ENCODE measurements around the gene B4GALT1. TPM values are rescaled to one million over a fixed set of nuclear protein-coding genes. Genes with fewer than 3 reads are reported as not detected.

Gene B4GALT1
- total RNA-seq, 1 donor from 2014 or later = 60.2 TPM

DNA sequence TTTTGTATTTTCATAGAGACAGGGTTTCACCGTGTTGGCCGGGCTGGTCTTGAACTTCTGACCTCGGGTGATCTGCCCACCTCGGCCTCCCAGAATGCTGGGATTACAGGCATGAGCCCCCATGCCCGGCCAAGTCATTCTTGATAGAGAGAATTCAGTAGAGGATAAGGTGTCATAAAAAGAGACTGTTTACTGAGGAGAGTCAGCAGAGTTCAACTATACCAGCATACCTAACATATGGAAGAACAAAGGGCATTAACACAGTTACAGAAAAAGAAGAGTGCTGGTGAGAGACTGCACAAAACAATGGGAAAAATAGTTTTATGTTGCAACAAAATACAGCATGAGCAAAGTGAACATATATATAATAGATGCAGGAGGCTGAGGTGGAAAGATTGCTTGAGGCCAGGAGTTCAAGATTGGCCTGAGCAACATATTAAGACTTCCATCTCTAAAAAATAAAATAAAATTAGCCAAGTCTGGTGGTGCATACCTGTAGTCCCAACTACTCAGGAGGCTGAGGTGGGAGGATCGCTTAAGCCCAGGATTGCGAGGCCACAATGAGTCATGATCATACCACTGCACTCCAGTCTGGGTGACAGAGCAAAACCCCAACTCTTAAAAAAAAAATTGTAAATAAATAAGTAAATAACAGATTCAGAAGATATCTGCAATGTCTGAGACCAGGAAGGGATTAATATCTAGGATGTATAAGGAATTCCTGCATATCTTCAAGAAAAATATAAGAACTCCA is 19.5 kb downstream of the B4GALT1 start:
- H3K4me3 Mint-ChIP-seq (ENCODE audit: unreplicated experiment) = no peak overlapping the region
- TF ChIP-seq, protein P1, sequence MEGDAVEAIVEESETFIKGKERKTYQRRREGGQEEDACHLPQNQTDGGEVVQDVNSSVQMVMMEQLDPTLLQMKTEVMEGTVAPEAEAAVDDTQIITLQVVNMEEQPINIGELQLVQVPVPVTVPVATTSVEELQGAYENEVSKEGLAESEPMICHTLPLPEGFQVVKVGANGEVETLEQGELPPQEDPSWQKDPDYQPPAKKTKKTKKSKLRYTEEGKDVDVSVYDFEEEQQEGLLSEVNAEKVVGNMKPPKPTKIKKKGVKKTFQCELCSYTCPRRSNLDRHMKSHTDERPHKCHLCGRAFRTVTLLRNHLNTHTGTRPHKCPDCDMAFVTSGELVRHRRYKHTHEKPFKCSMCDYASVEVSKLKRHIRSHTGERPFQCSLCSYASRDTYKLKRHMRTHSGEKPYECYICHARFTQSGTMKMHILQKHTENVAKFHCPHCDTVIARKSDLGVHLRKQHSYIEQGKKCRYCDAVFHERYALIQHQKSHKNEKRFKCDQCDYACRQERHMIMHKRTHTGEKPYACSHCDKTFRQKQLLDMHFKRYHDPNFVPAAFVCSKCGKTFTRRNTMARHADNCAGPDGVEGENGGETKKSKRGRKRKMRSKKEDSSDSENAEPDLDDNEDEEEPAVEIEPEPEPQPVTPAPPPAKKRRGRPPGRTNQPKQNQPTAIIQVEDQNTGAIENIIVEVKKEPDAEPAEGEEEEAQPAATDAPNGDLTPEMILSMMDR (IDR thresholded peaks at IDR 0.05) = no peak
- H3K27me3 Mint-ChIP-seq (ENCODE audit: low read depth) = no peaks in the 10 kb centered on the region
- peaks cover 42% of the 10 kb centered on the region for H3K4me1 Mint-ChIP-seq (ENCODE audit: low read depth)
- no peaks in the 10 kb centered on the region for H3K9me3 Mint-ChIP-seq (ENCODE audit: low read depth)
- no peak overlapping the region for H3K27ac Mint-ChIP-seq (ENCODE audit: unreplicated experiment)
- no peaks in the 10 kb centered on the region for H3K36me3 Mint-ChIP-seq (ENCODE audit: low read depth)
- DNase-seq (ENCODE audit: low spot score) = no peak

DNA sequence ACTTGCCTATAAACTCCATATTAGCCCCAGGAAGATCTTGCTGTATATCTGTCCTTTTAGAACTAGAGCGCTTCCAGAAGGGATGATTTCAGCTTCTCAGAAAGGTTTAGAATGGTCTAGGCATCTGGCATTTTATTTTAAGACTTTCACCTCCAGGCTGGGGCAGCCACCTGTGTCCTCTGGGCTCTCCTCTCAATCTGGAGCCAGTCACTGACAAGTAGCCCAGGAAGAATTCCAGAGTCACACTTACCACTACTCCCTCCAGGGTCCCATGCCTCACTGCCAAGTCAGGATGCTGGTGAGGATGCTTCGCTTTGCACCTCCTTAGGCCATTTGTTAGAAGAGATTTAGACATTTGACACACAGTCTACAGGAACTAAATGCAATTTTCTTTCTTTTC is 20.8 kb downstream of the B4GALT1 start:
- Mint-ChIP-seq H3K36me3 (ENCODE audit: low read depth) (no peaks in the 10 kb centered on the region), H3K9me3 (ENCODE audit: low read depth) (no peaks in the 10 kb centered on the region), H3K27me3 (ENCODE audit: low read depth) (no peaks in the 10 kb centered on the region), H3K4me1 (ENCODE audit: low read depth) (peaks cover 40% of the 10 kb centered on the region), H3K27ac (ENCODE audit: unreplicated experiment) (no peak overlapping the region), H3K4me3 (ENCODE audit: unreplicated experiment) (no peak overlapping the region)
- TF ChIP-seq, protein P1 (IDR thresholded peaks at IDR 0.05) = no peak
- DNase-seq (ENCODE audit: low spot score) = no peak

DNA sequence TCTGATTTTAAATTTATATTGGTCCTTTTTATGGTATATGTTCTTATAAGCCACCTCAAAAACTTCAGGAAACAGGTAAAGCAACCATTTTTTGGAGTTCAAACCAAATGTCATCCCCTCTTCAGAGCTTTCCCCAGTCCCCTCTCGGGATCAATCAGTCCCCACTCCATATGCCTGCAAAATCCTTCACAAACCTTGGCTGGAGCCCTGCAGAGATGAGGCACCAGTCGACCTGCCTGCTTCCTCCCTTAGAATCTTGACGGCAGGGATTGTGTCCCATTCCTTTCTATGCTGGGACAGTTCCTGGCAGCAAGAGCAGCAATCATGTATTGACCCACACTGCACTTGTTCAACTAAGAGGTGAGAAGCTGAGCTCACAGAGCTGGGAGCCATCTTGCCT is 22.6 kb downstream of the B4GALT1 start:
- Mint-ChIP-seq H3K27ac (ENCODE audit: unreplicated experiment) (no peak overlapping the region), H3K4me1 (ENCODE audit: low read depth) (peaks cover 46% of the 10 kb centered on the region), H3K27me3 (ENCODE audit: low read depth) (no peaks in the 10 kb centered on the region), H3K4me3 (ENCODE audit: unreplicated experiment) (no peak overlapping the region), H3K36me3 (ENCODE audit: low read depth) (no peaks in the 10 kb centered on the region), H3K9me3 (ENCODE audit: low read depth) (no peaks in the 10 kb centered on the region)
- DNase-seq (ENCODE audit: low spot score) = no peak
- TF ChIP-seq, protein P1 (IDR thresholded peaks at IDR 0.05) = no peak

DNA sequence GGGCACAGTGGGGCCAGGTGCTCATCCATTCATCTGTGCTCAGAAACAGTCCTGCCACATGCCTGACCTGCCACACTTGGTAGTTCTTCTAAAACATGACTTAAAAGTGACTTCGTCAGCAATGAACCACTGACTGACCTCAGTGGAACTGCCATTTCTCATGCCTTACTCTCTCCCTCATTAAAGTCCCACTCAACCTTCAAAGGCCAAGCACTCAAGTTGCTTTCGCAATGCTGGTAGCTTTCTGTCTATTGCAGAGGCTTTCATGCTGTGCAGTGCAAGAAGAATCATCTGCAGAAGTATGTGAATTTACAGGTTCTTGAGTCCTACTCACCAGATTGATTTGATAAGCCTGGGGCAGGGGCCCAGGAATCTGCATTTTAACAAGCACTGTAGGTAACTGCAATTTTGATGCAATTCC is 23.9 kb downstream of the B4GALT1 start:
- Mint-ChIP-seq H3K4me3 (ENCODE audit: unreplicated experiment) (no peak overlapping the region), H3K27me3 (ENCODE audit: low read depth) (no peaks in the 10 kb centered on the region), H3K27ac (ENCODE audit: unreplicated experiment) (no peak overlapping the region), H3K9me3 (ENCODE audit: low read depth) (no peaks in the 10 kb centered on the region), H3K36me3 (ENCODE audit: low read depth) (no peaks in the 10 kb centered on the region), H3K4me1 (ENCODE audit: low read depth) (peaks cover 50% of the 10 kb centered on the region)
- no peak for DNase-seq (ENCODE audit: low spot score)
- TF ChIP-seq, protein P1 (IDR thresholded peaks at IDR 0.05) = no peak

DNA sequence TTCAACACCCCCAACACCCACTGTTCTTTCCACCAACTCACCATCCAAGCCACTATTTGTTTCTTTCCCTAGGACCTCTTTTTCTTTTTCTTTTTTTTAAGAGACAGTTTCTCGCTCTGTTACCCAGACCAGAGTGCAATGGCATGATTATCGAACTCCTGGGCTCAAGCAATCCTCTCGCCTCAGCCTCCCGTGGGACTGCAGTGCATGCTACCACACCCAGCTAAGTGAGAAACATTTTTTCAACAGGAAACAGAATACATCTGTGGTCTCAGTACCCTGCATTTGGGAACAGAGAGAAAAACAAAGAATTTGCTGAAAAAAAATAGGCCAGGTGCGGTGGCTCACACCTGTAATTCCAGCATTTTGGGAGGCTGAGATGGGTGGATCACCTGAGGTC is 24.6 kb downstream of the B4GALT1 start:
- no peak overlapping the region for H3K27ac Mint-ChIP-seq (ENCODE audit: unreplicated experiment)
- H3K4me1 Mint-ChIP-seq (ENCODE audit: low read depth) = peaks cover 47% of the 10 kb centered on the region
- H3K27me3 Mint-ChIP-seq (ENCODE audit: low read depth) = no peaks in the 10 kb centered on the region
- DNase-seq (ENCODE audit: low spot score) = no peak
- no peaks in the 10 kb centered on the region for H3K36me3 Mint-ChIP-seq (ENCODE audit: low read depth)
- H3K9me3 Mint-ChIP-seq (ENCODE audit: low read depth) = no peaks in the 10 kb centered on the region
- TF ChIP-seq, protein P1 (IDR thresholded peaks at IDR 0.05) = no peak
- H3K4me3 Mint-ChIP-seq (ENCODE audit: unreplicated experiment) = no peak overlapping the region

All from chondrocyte (in vitro differentiated cells).